Gastroesophageal sphincter (tissue), 4 donors: Measurements from ENCODE around the gene GDPD5. TPM values are rescaled to one million over a fixed set of nuclear protein-coding genes. Genes with fewer than 3 reads are reported as not detected.

Experiments
- ATAC-seq: fragments of 150-250 bp; one replicate; pipeline ENCODE4 v1.9.1; 2016; ENCODE audit warnings: mild to moderate bottlenecking, moderate library complexity
- H3K27ac ChIP-seq, 4 donors: fragments of 200-600 bp; sonication (generic) in 3 of 4; 1 replicate in 3 of 4; 2 replicates in 1 of 4; pipeline ENCODE4 v1.5.1; 2016 to 2019
- H3K27me3 ChIP-seq: fragments of 200-600 bp; sonication (generic); one replicate; pipeline ENCODE4 v1.5.1; 2019
- H3K36me3 ChIP-seq, 2 donors: fragments of 200-600 bp; sonication (generic); one replicate each; pipeline ENCODE4 v1.5.1; 2019; ENCODE audit warnings: control low read depth in 1 of 2
- H3K4me1 ChIP-seq, 3 donors: fragments of 200-600 bp; sonication (generic); 1 replicate in 2 of 3; 2 replicates in 1 of 3; pipeline ENCODE4 v1.5.1; 2016 to 2019; ENCODE audit warnings: control low read depth in 2 of 3
- H3K4me3 ChIP-seq, 2 donors: fragments of 200-600 bp; sonication (generic); one replicate each; pipeline ENCODE4 v1.5.1; 2019; ENCODE audit warnings: mild to moderate bottlenecking in 1 of 2, moderate library complexity in 1 of 2
- H3K9me3 ChIP-seq, 3 donors: fragments of 200-600 bp; sonication (generic); one replicate each; pipeline ENCODE4 v1.5.1; 2017 to 2019; ENCODE audit warnings: control low read depth in 2 of 3
- EP300 ChIP-seq: sonication (generic); formaldehyde crosslinking; IDR thresholded peaks from one replicate; pipeline ENCODE4 v1.6.1; 2017; ENCODE audit warnings: antibody characterized with exemption, mild to moderate bottlenecking
- POLR2A ChIP-seq, 2 donors: fragments of 450-650 bp; IDR thresholded peaks; one replicate each; pipeline ENCODE4 v1.6.1; 2017; ENCODE audit warnings: antibody characterized with exemption in 2 of 2, mild to moderate bottlenecking in 2 of 2, moderate library complexity in 1 of 2
- POLR2AphosphoS5 ChIP-seq: sonication (generic); formaldehyde crosslinking; IDR thresholded peaks from one replicate; pipeline ENCODE4 v1.6.1; 2017; ENCODE audit warnings: antibody characterized with exemption
- WGBS, 2 donors: methylation state at CpG; one replicate each; pipeline ENCODE4 v1.1.5; 2018; ENCODE audit warnings: low coverage in 1 of 2; 5-methylcytosine and 5-hydroxymethylcytosine counted together
- total RNA-seq, 4 donors: library from RNA; depleted of rRNA; stranded (reverse); fragments of >200 nt; gene quantifications; one replicate each; pipeline ENCODE4 v1.1.0, GENCODE V29; 2016
- TF ChIP-seq, protein P1 (sequence below), 4 experiments: fragments of 200-600 bp in 2 of 4; fragments of 450-650 bp in 2 of 4; sonication (generic) in 1 of 4; IDR thresholded peaks; one replicate each; pipeline ENCODE4 v1.5.1; 2017 to 2019; ENCODE audit warnings: antibody characterized with exemption in 4 of 4, mild to moderate bottlenecking in 2 of 4, moderate library complexity in 2 of 4

Gene GDPD5
- total RNA-seq, 4 donors from 2014 or later, result 3.8 to 9.3 (median 6.4) TPM

DNA sequence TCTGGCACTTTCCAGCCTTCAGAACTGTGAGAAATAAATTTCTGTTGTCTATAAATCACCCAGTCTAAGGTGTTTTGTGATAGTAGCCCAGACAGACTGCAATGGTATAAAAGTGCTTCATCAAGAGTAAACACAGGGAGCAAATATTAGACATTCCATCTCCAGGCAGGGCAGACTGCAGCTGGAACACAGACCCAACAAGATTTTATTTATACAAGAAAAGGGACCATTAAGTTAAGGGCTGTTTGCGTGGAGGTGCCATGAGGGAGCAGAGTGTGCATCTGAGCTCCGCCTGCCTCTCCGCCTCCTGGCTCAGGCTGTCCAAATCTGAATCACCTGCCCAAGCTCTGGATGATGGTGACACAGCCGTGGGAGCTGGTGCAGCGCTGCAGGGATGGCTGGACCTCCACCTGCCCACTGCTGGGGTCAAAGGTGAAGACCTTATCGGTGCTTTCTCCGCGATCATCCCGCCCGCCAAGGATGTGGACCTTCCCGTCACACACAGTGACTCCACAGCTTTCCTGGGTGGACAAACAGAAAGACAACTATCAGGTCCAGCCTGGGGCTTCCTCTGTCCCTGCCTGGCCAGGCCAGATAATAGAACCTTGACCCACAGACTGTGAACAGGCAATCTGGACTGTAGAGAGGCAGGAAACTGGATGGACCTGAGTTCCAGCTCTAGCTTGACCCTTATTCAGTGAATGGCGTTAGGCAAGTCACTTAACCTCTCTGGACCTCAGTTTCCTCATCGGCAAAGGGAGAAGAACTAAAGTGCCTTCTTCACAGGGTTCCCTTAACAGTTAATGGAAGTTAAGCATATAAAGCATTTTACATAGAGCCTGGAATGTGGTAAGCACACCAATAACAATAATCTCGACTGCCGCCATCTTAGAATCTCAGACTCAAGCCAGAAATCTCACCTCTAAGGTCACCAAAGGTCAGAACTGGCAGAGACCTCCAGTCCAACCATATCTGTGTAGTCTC is 103.2 kb downstream of the GDPD5 start:
- H3K36me3 ChIP-seq, result peaks cover 0 to 31% of the 10 kb centered on the region in 2 donors
- peak overlapping the region in 2 of 4 donors; percentile 1 to 48 for H3K27ac ChIP-seq
- H3K4me1 ChIP-seq, result peaks cover 0 to 19% (median 0%) of the 10 kb centered on the region in 3 donors
- no peaks in the 10 kb centered on the region for H3K9me3 ChIP-seq
- no peak for ATAC-seq
- TF ChIP-seq POLR2A (IDR thresholded peaks at IDR 0.05), result no peak
- TF ChIP-seq, protein P1, sequence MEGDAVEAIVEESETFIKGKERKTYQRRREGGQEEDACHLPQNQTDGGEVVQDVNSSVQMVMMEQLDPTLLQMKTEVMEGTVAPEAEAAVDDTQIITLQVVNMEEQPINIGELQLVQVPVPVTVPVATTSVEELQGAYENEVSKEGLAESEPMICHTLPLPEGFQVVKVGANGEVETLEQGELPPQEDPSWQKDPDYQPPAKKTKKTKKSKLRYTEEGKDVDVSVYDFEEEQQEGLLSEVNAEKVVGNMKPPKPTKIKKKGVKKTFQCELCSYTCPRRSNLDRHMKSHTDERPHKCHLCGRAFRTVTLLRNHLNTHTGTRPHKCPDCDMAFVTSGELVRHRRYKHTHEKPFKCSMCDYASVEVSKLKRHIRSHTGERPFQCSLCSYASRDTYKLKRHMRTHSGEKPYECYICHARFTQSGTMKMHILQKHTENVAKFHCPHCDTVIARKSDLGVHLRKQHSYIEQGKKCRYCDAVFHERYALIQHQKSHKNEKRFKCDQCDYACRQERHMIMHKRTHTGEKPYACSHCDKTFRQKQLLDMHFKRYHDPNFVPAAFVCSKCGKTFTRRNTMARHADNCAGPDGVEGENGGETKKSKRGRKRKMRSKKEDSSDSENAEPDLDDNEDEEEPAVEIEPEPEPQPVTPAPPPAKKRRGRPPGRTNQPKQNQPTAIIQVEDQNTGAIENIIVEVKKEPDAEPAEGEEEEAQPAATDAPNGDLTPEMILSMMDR (IDR thresholded peaks at IDR 0.05), result no peak
- no peak for TF ChIP-seq POLR2AphosphoS5
- TF ChIP-seq EP300, result no peak
- no peaks in the 10 kb centered on the region for H3K27me3 ChIP-seq
- no peak overlapping the region for H3K4me3 ChIP-seq
- WGBS, 2 donors, result 80 to 85% methylated on average over 1 to 7 of the region's 15 CpGs

DNA sequence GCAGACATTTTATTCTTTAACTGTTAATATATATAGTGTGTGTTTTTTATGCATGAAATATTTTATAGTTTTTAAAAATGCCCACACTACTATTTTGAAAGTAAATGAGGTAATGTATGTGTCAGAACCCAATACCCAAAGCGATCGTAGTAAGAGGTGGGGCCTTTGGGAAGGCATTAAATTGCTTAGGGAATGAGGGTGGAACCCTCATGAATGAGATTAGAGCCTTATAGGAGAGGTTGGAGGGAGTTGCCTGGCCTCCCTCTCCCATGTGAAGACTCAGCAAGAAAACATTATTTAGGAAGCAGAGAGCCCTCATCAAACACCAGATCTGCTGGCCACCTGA is 103.9 kb downstream of the GDPD5 start:
- Histone ChIP-seq H3K27me3 (no peaks in the 10 kb centered on the region), H3K4me3 (no peak overlapping the region), H3K4me1 (peaks cover 0 to 19% (median 0%) of the 10 kb centered on the region in 3 donors), H3K9me3 (no peaks in the 10 kb centered on the region), H3K27ac (peak overlapping the region in 2 of 4 donors; percentile 1 to 48), H3K36me3 (peaks cover 0 to 33% of the 10 kb centered on the region in 2 donors)
- ATAC-seq, result no peak
- TF ChIP-seq POLR2AphosphoS5 (no peak), EP300 (no peak), POLR2A (IDR thresholded peaks at IDR 0.05) (no peak)
- TF ChIP-seq, protein P1 (IDR thresholded peaks at IDR 0.05), result no peak
- WGBS, 2 donors, result 76 to 82% methylated on average over 2 of the region's 2 CpGs

DNA sequence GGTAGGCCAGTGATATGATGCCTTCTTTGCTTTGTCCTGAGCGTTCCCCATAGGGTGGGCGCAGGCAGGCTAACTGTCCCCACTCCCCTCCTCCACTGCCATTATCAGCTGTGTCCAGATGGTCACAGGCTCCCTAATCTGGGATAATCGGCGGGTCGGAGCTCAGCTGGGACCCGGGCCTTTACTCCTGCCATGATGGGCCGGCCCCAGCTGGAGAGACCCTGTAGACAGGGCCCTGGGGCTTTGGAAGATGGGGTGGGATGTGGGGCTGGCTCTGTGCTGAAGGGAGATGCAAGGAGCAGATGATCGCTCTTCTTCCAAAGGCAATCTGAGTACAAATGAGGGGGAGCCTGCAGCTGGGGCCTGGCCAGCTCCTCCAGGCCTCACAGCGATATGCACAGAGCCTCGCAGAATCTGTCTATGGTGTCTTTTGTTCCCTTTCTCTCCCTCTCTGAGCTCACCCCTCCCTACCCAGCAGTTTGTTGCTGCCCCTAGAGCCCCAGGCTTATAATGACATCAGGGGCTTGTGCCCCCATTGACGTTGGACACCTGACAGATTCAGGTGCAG is 104.6 kb downstream of the GDPD5 start:
- Histone ChIP-seq H3K27me3 (no peaks in the 10 kb centered on the region), H3K4me3 (no peak overlapping the region), H3K27ac (peak overlapping the region in 2 of 4 donors; percentile 17 to 48), H3K36me3 (peaks cover 0 to 33% of the 10 kb centered on the region in 2 donors), H3K9me3 (no peaks in the 10 kb centered on the region), H3K4me1 (peaks cover 0 to 19% (median 0%) of the 10 kb centered on the region in 3 donors)
- no peak for ATAC-seq
- WGBS, 2 donors, result 79 to 83% methylated on average over 2 to 3 of the region's 11 CpGs
- no peak for TF ChIP-seq POLR2AphosphoS5
- TF ChIP-seq, protein P1 (IDR thresholded peaks at IDR 0.05), result no peak
- TF ChIP-seq EP300, result no peak
- no peak for TF ChIP-seq POLR2A (IDR thresholded peaks at IDR 0.05)

DNA sequence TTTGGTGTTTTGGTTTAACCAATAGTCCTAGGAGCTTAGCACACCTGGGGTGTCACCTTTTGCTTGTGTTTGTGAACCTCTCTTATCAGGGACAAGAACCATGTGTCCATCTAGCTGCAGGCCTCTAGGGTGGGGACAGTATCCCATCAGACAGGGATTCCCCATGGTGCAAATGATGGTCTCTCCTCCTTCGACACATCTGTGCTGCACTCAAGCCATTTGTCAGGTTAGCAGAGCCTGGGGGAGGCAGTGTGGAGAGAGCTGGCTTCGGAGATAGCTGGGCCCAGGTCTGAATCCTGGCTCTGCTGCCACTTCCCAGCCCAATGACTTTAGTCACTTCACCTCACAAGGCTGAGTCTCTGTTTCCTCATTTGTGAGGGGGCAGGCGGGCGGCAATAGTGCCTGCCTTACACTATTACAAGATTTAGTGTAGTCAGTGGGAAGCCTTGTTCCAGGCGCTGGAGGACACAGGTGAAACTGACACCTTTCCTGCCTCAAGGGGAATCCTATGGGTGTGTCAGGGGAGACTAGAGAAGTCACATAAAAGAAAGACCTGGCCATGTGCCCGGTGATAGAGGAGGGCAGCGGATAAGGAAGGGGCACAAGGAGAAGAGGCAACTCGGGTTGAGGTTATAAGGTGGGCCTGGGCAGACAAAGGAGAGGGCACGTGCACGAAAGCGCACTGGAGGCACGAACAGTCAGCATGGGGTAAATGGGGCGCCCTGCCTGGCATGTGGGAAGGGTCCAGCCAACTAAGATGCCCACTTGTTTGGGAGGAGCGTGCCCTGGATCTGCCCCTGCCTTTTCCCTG is 105.3 kb downstream of the GDPD5 start:
- 86 to 92% methylated on average over 2 to 10 of the region's 14 CpGs for WGBS, 2 donors
- no peaks in the 10 kb centered on the region for H3K9me3 ChIP-seq
- no peak for ATAC-seq
- TF ChIP-seq, protein P1 (IDR thresholded peaks at IDR 0.05), result no peak
- TF ChIP-seq POLR2A (IDR thresholded peaks at IDR 0.05) (no peak), POLR2AphosphoS5 (no peak), EP300 (no peak)
- peaks cover 0 to 19% (median 0%) of the 10 kb centered on the region in 3 donors for H3K4me1 ChIP-seq
- H3K27ac ChIP-seq, result no peak overlapping the region
- H3K4me3 ChIP-seq, result no peak overlapping the region
- no peaks in the 10 kb centered on the region for H3K27me3 ChIP-seq
- H3K36me3 ChIP-seq, result peaks cover 0 to 36% of the 10 kb centered on the region in 2 donors
